Neutrophil (primary cell): ENCODE results near the gene MAP1LC3B.

Experiments used
- H3K27ac ChIP-seq: fragments of 200-600 bp; sonication (generic); 2 replicates; pipeline ENCODE4 v1.5.1; 2016; ENCODE audit warnings: mild to moderate bottlenecking, moderate library complexity
- H3K27me3 ChIP-seq: fragments of 200-600 bp; sonication (generic); 2 replicates; pipeline ENCODE4 v1.6.0; 2016; ENCODE audit warnings: mild to moderate bottlenecking
- H3K36me3 ChIP-seq: fragments of 200-600 bp; sonication (generic); 2 replicates; pipeline ENCODE4 v1.5.1; 2017
- H3K4me1 ChIP-seq, 2 experiments: fragments of 200-600 bp in 1 of 2; sonication (generic) in 1 of 2; 1 replicate in 1 of 2; 2 replicates in 1 of 2; pipeline versions ENCODE4 v1.5.1 to v1.6.1; 2013 to 2016; ENCODE audit warnings: low read depth in 1 of 2, low read length in 1 of 2, mild to moderate bottlenecking in 1 of 2, moderate library complexity in 1 of 2; ENCODE audit not compliant: control insufficient read depth in 1 of 2, insufficient read depth in 1 of 2
- H3K4me3 ChIP-seq, 2 experiments: fragments of 200-600 bp in 1 of 2; sonication (generic) in 1 of 2; 1 replicate in 1 of 2; 2 replicates in 1 of 2; pipeline ENCODE4 v1.5.1; 2013 to 2016; ENCODE audit warnings: low read depth in 1 of 2, low read length in 1 of 2, mild to moderate bottlenecking in 1 of 2, moderate library complexity in 1 of 2
- H3K9me3 ChIP-seq: fragments of 200-600 bp; sonication (generic); 2 replicates; pipeline ENCODE4 v1.5.1; 2016
- CTCF ChIP-seq: fragments of 200-600 bp; sonication (generic); IDR thresholded peaks from 2 replicates; pipeline ENCODE4 v1.5.1; 2016; ENCODE audit warnings: antibody characterized with exemption

Gene MAP1LC3B

GRCh38 chr16:87350031-87350430 lies 42.1 kb upstream of the MAP1LC3B start:
- no peak for TF ChIP-seq CTCF
- Histone ChIP-seq H3K27ac (no peak overlapping the region), H3K36me3 (no peaks in the 10 kb centered on the region), H3K4me3 (no peak overlapping the region), H3K27me3 (no peaks in the 10 kb centered on the region), H3K9me3 (no peaks in the 10 kb centered on the region), H3K4me1 (no peaks in the 10 kb centered on the region)

- Histone ChIP-seq H3K4me1 (no peaks in the 10 kb centered on the region), H3K27ac (no peak overlapping the region), H3K27me3 (no peaks in the 10 kb centered on the region), H3K36me3 (no peaks in the 10 kb centered on the region), H3K4me3 (no peak overlapping the region), H3K9me3 (no peaks in the 10 kb centered on the region)
- TF ChIP-seq CTCF: no peak
Measured at GRCh38 chr16:87350681-87351319, 41.3 kb upstream of the MAP1LC3B start.

GRCh38 chr16:87351320-87351698 lies 40.8 kb upstream of the MAP1LC3B start:
- TF ChIP-seq CTCF: no peak
- Histone ChIP-seq H3K27me3 (no peaks in the 10 kb centered on the region), H3K36me3 (no peaks in the 10 kb centered on the region), H3K9me3 (no peaks in the 10 kb centered on the region), H3K27ac (no peak overlapping the region), H3K4me1 (no peaks in the 10 kb centered on the region), H3K4me3 (no peak overlapping the region)

GRCh38 chr16:87352818-87353217 lies 39.3 kb upstream of the MAP1LC3B start:
- H3K36me3 ChIP-seq: no peaks in the 10 kb centered on the region
- H3K4me3 ChIP-seq: no peak overlapping the region
- H3K9me3 ChIP-seq: no peaks in the 10 kb centered on the region
- TF ChIP-seq CTCF: no peak
- no peaks in the 10 kb centered on the region for H3K27me3 ChIP-seq
- no peaks in the 10 kb centered on the region for H3K4me1 ChIP-seq
- H3K27ac ChIP-seq: no peak overlapping the region

GRCh38 chr16:87353613-87354012 lies 38.5 kb upstream of the MAP1LC3B start:
- H3K4me1 ChIP-seq: no peaks in the 10 kb centered on the region
- TF ChIP-seq CTCF: no peak
- no peak overlapping the region for H3K27ac ChIP-seq
- no peaks in the 10 kb centered on the region for H3K36me3 ChIP-seq
- no peaks in the 10 kb centered on the region for H3K9me3 ChIP-seq
- no peak overlapping the region for H3K4me3 ChIP-seq
- H3K27me3 ChIP-seq: no peaks in the 10 kb centered on the region

- Histone ChIP-seq H3K36me3 (no peaks in the 10 kb centered on the region), H3K4me1 (no peaks in the 10 kb centered on the region), H3K9me3 (no peaks in the 10 kb centered on the region), H3K27me3 (no peaks in the 10 kb centered on the region), H3K27ac (no peak overlapping the region), H3K4me3 (no peak overlapping the region)
- TF ChIP-seq CTCF: no peak
Measured at GRCh38 chr16:87356491-87356853, 35.7 kb upstream of the MAP1LC3B start.
